ENCODE results near the gene PRKD3. TPM values are rescaled to one million over a fixed set of nuclear protein-coding genes. Genes with fewer than 3 reads are reported as not detected.

Gene PRKD3
- total and polyA plus RNA-seq, 7 donors, result 4.4 to 78.8 (median 53.9) TPM

DNA sequence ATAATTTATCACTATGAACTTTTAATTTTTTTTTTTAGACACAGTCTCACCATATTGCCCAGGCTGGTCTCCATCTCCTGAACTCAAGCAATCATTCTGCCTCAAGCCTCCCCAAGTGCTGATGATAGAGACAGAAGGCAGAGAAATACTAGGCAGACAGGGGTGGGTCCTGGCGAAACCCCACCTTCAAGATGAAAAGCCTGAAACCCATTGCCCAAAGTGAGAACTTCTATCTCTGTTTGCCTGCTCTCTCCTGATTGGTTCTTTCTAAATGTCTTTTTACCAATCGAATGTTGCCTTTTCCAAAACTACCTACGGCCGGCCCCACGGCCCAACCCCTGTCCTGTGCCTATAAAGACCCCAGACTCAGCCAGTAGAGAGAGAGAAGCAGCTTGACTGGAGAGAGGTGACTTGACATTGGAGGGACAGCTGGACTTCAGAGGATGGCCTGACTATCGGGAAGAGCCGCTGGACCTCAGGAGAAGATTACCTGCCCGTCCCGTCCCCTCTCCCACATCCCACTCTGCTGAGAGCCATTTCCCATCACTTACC is 21.9 kb downstream of the PRKD3 start:
- no peak for DNase-seq
- Histone ChIP-seq H3K27me3 (no peaks in the 10 kb centered on the region), H3K36me3 (no peaks in the 10 kb centered on the region), H3K9me3 (no peaks in the 10 kb centered on the region), H3K4me1 (peaks cover 0 to 37% (median 13%) of the 10 kb centered on the region in 4 donors), H3K27ac (no peak overlapping the region), H3K4me3 (no peak overlapping the region)
- intact Hi-C loops (cut with DNase I), result no loop called here
- TF ChIP-seq EP300 (IDR thresholded peaks at IDR 0.05), result no peak
- TF ChIP-seq POLR2A (IDR thresholded peaks at IDR 0.05), result no peak
- TF ChIP-seq POLR2AphosphoS5 (IDR thresholded peaks at IDR 0.05), result no peak
- TF ChIP-seq, protein P1, sequence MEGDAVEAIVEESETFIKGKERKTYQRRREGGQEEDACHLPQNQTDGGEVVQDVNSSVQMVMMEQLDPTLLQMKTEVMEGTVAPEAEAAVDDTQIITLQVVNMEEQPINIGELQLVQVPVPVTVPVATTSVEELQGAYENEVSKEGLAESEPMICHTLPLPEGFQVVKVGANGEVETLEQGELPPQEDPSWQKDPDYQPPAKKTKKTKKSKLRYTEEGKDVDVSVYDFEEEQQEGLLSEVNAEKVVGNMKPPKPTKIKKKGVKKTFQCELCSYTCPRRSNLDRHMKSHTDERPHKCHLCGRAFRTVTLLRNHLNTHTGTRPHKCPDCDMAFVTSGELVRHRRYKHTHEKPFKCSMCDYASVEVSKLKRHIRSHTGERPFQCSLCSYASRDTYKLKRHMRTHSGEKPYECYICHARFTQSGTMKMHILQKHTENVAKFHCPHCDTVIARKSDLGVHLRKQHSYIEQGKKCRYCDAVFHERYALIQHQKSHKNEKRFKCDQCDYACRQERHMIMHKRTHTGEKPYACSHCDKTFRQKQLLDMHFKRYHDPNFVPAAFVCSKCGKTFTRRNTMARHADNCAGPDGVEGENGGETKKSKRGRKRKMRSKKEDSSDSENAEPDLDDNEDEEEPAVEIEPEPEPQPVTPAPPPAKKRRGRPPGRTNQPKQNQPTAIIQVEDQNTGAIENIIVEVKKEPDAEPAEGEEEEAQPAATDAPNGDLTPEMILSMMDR (IDR thresholded peaks at IDR 0.05), result no peak
- WGBS, 2 donors, result 97 to 99% methylated on average over 9 of the region's 9 CpGs

DNA sequence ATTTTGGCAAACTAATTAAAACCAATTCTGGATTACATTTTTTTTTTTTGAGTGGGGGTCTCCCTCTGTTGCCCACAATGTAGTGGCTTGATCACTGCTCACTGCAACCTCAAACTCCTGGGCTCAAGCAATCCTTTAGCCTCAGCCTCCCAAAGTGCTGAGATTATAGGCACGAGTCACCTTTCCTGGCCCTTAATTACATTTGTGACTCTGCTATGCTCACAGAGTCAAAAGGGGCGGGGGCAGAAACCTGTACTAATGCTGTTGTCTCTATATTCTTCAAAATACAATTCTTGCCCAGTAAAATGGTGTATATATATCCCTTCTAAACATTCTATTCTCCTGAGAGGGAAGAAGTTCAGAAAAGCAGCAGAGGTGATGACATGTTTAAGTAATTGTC is 23.2 kb downstream of the PRKD3 start:
- H3K4me1 ChIP-seq, result peaks cover 0 to 36% (median 14%) of the 10 kb centered on the region in 4 donors
- no peaks in the 10 kb centered on the region for H3K36me3 ChIP-seq
- peak overlapping the region in 1 of 4 donors; percentile 7 for H3K27ac ChIP-seq
- H3K9me3 ChIP-seq, result no peaks in the 10 kb centered on the region
- H3K4me3 ChIP-seq, result no peak overlapping the region
- no peak for TF ChIP-seq POLR2AphosphoS5 (IDR thresholded peaks at IDR 0.05)
- TF ChIP-seq POLR2A (IDR thresholded peaks at IDR 0.05), result no peak
- no peak for TF ChIP-seq EP300 (IDR thresholded peaks at IDR 0.05)
- TF ChIP-seq, protein P1 (IDR thresholded peaks at IDR 0.05), result no peak
- DNase-seq, result no peak
- intact Hi-C loops (cut with DNase I), result no loop called here
- H3K27me3 ChIP-seq, result no peaks in the 10 kb centered on the region
- 58 to 77% methylated on average over 2 of the region's 2 CpGs for WGBS, 2 donors

DNA sequence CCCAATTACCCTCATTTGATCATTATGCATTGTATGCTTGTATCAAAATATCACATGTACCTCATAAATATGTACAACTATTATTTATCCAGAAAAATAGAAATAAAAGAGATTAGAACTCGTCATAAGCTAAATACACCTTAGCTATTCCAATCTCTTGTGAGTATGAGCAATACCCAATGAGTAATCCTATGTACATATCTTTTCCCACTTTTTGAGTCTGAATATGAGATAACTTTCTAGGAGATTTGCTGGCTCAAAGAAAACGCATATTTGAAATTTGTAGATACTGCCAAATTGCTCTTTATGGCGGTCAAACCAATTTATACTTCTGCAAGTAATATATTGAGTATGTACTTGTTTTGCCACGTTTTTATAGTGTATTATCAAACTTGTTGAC is 24.1 kb downstream of the PRKD3 start:
- 87 to 93% methylated on average over 4 of the region's 4 CpGs for WGBS, 2 donors
- Histone ChIP-seq H3K36me3 (no peaks in the 10 kb centered on the region), H3K4me1 (peaks cover 0 to 36% (median 14%) of the 10 kb centered on the region in 4 donors), H3K27me3 (no peaks in the 10 kb centered on the region), H3K27ac (no peak overlapping the region), H3K4me3 (no peak overlapping the region), H3K9me3 (no peaks in the 10 kb centered on the region)
- intact Hi-C loops (cut with DNase I), result no loop called here
- DNase-seq, result no peak
- TF ChIP-seq POLR2A (IDR thresholded peaks at IDR 0.05), result no peak
- TF ChIP-seq, protein P1 (IDR thresholded peaks at IDR 0.05), result no peak

DNA sequence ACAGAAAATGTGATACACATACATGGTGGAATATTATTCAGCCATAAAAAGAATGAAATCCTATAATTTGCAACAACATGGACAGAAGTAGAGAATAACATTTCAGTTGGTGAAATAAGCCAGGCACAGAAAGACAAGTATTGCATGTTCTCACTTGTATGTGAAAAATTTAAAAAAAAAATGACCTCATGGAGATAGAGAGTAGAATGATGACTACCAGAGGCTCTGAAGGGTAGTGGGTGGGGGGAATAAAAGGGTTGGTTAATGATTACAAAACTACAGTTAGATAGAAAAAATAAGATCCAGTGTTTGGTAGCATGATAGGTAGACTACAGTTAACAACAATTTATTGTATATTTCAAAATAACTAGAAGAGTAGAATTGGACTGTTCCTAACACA is 24.5 kb downstream of the PRKD3 start:
- no peak for TF ChIP-seq EP300 (IDR thresholded peaks at IDR 0.05)
- TF ChIP-seq POLR2AphosphoS5 (IDR thresholded peaks at IDR 0.05), result no peak
- no peak for TF ChIP-seq POLR2A (IDR thresholded peaks at IDR 0.05)
- TF ChIP-seq, protein P1 (IDR thresholded peaks at IDR 0.05), result no peak
- intact Hi-C loops (cut with DNase I), result no loop called here
- H3K4me1 ChIP-seq, result peaks cover 0 to 37% (median 14%) of the 10 kb centered on the region in 4 donors
- no peaks in the 10 kb centered on the region for H3K9me3 ChIP-seq
- H3K27ac ChIP-seq, result no peak overlapping the region
- H3K4me3 ChIP-seq, result no peak overlapping the region
- DNase-seq, result no peak
- H3K27me3 ChIP-seq, result no peaks in the 10 kb centered on the region
- H3K36me3 ChIP-seq, result no peaks in the 10 kb centered on the region

DNA sequence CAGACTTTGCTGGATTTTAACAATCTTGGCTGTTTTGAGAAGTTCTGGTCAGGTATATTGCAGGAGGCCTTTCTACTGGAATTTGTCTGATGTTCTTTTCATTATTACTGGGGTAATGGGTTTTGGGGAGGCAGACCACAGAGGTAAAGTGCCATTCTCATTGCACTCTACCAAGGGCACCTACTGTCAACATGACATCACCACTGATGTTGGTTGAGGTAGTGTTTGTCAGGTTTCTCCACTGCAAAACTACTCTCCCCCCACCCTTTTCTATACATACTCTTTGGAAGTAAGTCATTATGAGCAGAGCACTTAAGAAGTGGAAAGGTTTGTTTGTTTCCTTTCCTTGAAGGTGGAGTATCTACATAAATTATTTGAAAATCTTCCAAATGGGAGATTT is 27.0 kb downstream of the PRKD3 start:
- H3K27me3 ChIP-seq, result no peaks in the 10 kb centered on the region
- TF ChIP-seq EP300 (IDR thresholded peaks at IDR 0.05) (no peak), POLR2AphosphoS5 (IDR thresholded peaks at IDR 0.05) (no peak), POLR2A (IDR thresholded peaks at IDR 0.05) (no peak)
- TF ChIP-seq, protein P1 (IDR thresholded peaks at IDR 0.05), result no peak
- intact Hi-C loops (cut with DNase I), result no loop called here

More for the DNA sequence above, 27.0 kb downstream of the PRKD3 start:
- H3K4me1 ChIP-seq, result peaks cover 0 to 37% (median 14%) of the 10 kb centered on the region in 4 donors
- H3K36me3 ChIP-seq, result peaks cover 0 to 2% (median 0%) of the 10 kb centered on the region in 4 donors
- no peak overlapping the region for H3K4me3 ChIP-seq
- no peak for DNase-seq
- H3K9me3 ChIP-seq, result no peaks in the 10 kb centered on the region
- no peak overlapping the region for H3K27ac ChIP-seq
